T-helper 2 cell treated with Interferon-gamma antibody and Interleukin-4, amounts not matched to agents 100 ng/mL and 5 ng/mL, for 36 hours (primary cell): ENCODE results near the gene INO80D. TPM values are rescaled to one million over a fixed set of nuclear protein-coding genes. Genes with fewer than 3 reads are reported as not detected.
"Not testable (repeated sequence)": the region's sequence is repeated elsewhere in the genome, so short reads cannot be mapped to it uniquely, and the experiment has no call there.

Source experiments
- intact Hi-C: fragments of 100-400 bp; cut with micrococcal nuclease; formaldehyde crosslinking; loops from one replicate; pipeline ENCODE4 v1.15.1; 2023
- total RNA-seq: library from RNA; stranded (reverse); gene quantifications from 2 replicates; pipeline ENCODE4 v1.2.3, GENCODE V29; 2022

The INO80D gene
- total RNA-seq, 1 donor from 2014 or later: 29.5 TPM

DNA sequence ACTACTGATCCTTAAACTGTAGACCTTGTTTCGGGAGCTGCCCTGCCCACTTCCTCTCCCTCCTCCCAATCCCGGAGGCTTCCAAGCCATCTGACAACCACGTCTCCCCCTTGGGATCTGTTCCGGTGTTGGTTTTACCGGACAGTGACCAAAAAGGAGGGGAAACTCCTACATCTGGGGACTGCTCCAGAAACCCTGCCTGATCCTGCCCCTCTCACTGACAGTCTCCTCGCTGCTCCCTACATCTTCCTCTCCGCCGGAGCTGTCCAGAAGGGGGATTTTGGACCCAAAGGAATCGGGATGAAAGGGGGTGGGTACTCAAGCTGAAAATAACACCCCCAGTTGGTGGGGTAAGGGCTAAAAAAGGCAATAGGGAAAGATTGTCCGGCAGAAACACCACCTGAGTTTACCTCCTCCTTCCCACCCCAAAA, 1.5 kb downstream of the INO80D start:
- intact Hi-C loops: loop anchor here (10.0 kb wide), 3 partner anchors 190 to 1450 kb away; partner anchors contain the start of genes FASTKD2, MDH1B and ZDBF2

DNA sequence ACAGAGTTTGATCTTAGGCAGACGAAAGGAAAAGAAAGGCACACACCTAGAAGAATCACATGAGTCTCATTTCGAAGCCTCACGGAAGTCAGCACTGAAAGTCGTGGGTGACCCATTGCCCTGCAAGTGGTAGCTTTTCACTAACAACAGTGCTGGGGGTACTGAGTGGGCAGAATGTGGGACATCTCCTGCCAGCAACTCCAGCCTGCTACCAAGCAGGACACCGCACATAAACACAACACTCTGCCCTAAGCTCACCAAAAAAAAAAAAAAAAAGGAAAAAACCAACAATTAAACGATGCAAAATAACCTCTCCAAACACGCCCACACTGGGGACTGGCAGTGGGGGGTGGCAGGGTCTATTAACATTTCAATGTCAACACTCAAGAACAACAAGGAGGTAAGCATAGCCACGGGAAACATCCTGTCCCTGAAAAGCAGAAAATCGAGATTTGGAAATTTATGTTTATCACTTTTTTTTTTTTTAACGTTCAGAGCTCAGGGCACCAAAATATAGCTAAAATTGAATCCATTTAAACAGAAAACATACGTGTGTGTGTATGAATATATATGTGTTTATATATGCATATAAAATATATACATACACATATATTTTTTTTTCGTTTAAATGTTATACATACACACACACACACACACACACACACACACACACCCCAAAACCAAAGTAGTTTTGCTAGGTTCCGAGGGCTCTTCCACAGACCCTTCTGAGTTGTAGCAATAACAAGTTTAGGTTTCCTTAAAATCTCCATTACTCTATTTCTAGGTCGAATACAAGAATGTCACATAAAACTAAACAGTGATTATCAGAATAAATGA, 2.2 kb downstream of the INO80D start:
- intact Hi-C loops: loop anchor here (10.0 kb wide), 3 partner anchors 191 to 1451 kb away; partner anchors contain the start of genes FASTKD2, MDH1B and ZDBF2

DNA sequence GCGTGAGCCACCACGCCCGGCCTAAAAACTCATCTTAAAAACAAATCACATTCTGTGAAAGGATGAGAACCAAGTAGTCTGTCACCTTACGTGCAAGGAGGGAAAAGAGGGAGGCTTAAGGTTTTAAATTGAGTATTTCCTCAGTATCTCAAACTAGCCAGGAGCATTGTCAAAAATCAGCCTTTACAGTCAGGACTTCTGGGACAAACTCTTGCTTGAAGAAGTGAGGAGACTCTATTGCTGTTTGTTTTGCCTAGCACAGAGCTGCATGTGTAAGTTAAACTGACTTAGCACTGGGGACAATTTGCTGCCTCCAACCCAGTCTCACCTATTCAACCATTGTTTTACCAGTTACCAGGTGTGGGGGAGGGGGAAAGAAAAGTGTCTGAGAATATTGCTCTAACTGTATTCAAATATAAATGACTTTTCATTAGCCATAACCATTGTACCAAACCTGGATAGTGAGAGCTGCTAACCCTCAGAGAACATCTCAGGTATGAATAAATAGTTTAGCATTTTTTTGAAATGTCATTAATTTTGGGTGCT, 3.6 kb downstream of the INO80D start:
- intact Hi-C loops: loop anchor here (10.0 kb wide), 3 partner anchors 192 to 1452 kb away; partner anchors contain the start of genes FASTKD2, MDH1B and ZDBF2

DNA sequence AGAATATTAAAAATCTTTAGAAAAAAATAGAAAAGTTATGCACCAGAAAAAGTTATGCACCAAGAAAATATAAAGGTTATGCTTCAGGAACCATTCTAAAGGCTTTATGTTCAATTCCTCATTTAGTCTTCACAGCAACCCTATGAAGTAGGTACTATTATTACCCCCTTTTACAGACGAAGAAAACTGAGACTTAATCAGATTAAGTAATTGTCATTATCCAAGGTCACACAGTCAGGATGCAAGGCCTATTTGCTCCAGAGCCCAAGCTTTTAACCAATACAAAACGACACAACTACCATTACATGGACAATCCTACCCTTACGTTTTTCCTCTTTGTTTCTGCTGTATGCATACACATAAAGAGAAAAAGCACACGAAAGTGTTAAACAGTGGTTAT, 5.0 kb downstream of the INO80D start:
- intact Hi-C loops: loop anchor here (10.0 kb wide), 3 partner anchors 194 to 1454 kb away; partner anchors contain the start of genes FASTKD2, MDH1B and ZDBF2

DNA sequence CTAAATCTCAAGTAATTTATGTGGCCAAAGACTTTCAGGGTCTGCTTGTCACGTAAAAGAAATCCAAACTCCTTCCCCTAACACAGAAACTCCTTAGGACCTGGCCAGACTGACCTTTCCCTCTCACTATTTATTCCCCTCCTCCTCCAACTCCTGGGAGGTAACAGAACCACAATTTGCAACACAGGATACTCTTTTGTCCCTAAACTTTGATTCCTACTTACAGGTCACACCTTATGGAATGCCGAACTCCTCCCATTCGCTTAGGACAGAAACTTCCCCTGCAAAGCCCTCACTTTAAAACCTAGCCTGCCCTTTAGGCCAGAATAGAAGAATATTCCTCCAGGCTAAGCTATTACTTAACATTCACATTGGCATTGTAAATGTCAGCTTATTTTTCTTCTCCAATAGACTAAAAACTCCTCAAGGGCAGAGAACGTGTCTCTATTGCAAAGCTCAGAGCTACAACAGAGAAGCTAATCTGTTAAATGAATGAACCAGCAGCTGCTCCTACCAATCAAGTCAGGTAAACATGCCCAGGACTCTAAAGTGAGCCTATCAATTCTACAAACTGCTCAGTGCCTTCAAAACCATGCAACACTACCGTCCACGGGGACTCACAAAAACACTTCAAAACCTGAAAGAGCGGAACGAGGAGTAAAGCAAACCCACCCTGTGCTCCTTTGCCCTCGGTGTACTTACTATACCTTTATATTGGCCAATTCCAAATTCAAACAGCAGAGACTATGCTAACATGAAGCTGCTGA, 6.1 kb downstream of the INO80D start:
- intact Hi-C loops: loop anchor here (10.0 kb wide), 3 partner anchors 195 to 1455 kb away; partner anchors contain the start of genes FASTKD2, MDH1B and ZDBF2

DNA sequence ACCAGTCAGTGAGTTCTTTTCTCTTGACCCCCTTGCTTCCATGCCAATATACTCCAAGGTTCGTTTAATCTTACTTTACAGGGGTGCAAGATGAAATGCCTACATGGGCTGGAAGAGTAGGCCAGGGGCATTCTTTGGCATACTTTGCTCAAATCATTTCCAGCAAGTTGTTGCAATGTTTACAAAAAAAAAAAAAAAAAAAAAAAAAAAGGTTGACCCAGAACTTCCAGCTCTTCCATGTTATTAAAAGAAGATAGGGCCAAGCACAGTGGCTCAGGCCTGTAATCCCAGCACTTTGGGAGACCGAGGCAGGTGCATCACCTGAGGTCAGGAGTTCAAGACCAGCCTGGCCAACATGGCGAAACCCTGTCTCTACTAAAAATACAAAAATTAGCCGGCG, 8.1 kb downstream of the INO80D start:
- intact Hi-C loops: not testable (repeated sequence)

DNA sequence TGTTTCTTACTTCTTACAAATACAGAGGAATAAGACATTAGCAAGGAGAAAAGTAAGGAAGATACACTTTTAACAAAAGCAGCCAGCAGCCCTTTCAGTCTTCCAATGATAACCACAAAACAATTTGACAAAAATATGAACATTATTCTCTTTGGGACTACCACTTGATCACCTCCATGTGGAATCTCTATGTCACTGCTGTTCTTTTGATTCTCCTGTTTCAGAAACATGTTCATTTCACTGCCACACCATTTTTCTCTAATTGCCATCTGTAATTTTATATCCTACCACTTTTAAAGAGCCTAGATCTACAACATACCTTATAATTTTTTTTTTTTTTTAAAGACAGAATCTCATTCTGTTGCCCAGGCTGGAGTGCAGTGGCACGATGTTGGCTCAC, 10.9 kb downstream of the INO80D start:
- intact Hi-C loops: no loop called here

DNA sequence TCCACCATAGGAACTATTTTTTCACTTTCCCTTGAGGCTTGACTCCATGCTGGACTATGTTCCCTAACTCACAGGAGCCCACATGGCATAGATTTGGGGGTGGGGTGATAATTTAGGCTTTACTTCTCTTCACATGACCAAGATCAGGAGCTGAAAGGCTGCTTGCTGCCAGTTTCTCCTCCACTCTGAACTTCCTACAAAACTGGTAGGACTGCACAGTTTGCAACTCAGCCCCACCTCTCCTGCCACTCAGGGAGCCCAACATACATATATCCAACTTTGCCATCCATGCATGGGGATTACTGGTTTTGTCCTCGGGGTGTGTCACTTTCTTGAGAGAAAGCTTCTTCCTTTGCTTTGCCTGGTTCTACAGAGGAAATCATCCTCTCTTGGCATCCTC, 14.2 kb downstream of the INO80D start:
- intact Hi-C loops: no loop called here

DNA sequence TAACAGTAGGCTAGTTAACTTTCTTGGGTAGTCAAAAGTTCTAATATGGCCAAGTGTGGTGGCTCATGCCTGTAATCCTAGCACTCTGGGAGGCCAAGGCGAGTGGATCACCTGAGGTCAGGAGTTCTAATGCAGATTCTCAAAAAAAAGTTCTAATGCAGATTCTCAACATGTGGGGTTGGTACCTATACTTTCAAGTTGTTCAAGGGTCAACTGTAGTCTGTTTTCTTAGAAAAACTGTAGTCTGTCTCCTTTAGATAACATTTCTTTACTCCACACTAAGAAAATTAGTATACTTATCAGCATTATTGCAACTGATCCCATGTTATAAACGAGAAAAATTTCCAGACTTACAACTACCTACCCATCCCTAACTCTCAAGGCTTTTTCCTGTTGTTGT, 16.6 kb downstream of the INO80D start:
- intact Hi-C loops: no loop called here

DNA sequence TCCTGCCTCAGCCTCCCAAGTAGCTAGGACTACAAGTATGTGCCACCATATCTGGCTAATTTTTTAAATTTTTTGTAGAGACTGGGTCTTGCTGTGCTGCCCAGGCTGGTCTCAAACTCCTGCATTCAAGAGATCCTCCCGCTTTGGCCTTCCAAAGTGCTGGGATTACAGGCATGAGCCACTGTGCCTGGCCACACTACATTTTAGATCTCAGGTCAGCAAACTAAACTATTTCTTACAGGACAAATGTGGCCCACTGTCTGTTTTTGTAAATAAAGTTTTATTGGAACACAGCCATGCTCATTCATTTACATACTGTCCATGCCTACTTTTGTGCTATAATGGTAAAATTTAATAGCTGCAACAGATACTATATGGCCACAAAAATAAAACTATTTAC, 17.8 kb downstream of the INO80D start:
- intact Hi-C loops: no loop called here

DNA sequence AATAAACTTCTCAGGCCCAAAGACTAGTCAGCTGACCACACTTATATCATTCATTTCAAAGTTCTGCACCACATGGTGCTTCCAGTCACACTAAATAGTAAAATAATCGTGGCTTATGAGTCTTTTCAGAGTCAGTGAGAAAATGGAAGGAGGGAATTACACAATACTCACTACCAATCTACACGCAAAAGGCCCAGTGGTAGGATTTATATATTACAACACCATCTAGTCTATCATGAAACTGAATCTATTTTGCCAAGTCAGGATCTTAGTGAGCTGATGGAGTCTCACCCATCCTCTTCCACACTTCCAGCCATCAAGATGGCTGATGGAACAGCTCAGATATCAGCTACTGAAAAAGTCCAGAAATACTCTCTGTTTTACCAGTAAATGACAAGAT, 21.9 kb downstream of the INO80D start:
- intact Hi-C loops: no loop called here

DNA sequence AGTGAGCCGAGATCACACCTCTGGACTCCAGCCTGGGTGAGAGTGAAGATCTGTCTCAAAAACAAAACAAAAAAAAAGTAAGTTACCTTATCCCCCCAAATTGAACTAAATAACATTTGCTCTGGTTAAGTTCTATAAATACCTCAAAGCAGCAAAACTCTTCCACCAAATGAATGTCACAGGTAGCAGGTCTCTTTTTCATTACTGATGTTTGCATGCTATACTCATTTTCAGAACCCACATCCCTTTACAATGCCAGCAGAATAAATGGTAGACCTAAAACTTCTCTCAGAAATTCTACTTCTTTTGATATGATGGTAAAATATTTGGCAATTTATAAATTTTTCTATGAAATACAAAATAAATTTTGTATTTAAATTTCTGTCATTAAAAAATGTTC, 22.3 kb downstream of the INO80D start:
- intact Hi-C loops: no loop called here

DNA sequence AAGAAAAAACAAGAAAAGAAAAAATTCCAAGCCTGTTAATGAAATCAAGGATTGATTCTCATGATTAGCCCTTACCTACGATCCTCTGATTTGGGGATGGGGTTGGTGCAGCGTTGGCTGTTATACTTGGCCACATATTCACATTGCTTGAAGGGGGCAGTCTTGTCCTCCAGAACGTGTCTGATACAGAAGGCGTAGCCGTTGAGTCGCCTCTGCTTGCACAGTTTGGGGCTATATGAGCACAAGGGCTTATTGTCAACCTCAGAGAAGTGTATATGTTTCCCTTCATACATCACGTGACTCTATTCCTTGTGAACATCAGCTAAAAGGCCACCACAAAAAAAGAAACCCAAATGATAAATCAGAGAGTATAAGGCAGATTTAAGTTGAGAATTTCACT, 23.2 kb downstream of the INO80D start:
- intact Hi-C loops: no loop called here

DNA sequence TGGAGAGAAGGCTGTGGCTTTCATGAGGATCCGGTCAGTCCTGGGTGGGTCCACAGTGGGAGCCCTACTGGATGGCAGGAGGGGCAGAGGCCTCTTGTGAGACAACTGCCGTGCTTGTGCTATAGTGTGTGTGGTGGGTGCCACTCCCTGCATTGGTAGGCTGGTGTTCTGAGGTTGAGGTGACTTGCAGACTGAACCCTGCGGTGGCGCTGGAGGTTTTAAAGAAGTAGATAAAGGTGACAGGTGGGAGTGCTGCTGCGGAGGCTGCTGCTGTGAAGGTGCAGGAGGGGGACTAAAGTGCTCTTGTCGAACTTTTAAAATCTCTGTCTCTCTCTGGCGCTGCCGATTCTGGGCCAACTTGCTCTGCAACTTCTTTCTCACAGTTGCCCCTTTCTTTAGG, 29.7 kb downstream of the INO80D start:
- intact Hi-C loops: no loop called here

DNA sequence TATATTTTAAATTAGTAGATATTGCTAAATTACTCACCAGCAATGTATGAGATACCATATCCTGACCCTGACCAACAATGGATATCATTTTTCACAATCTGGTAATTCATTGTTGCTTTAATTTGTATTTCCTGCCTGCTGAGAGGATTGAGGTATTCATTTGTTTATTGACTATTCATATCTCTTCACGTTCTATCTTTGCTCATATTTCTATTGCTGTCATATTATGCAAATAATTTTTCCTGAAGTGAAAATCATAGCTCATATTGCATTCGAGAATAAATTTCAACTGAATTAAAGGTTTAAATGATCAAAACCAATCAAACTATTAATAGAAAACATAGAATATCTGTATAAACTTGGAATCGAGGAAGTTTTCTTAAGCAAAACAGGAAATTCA, 31.0 kb downstream of the INO80D start:
- intact Hi-C loops: no loop called here

DNA sequence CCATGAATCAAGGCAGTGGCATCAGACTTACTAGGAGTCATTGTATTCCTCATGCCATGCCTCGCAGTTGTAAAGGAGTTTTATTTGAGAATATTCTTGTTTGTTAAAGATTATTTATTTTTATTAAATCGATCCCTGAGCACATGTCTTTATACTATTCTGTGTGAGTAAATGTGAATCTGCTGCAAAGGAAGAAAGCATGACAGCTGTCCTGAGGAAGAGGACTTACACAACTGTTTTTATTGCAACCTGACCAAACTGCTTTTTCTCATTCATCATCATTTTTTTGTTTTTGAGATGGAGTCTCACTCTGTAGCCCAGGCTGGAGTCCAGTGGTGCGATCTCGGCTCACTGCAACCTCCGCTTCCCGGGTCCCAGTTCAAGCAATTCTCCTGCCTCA, 34.1 kb downstream of the INO80D start:
- intact Hi-C loops: no loop called here

DNA sequence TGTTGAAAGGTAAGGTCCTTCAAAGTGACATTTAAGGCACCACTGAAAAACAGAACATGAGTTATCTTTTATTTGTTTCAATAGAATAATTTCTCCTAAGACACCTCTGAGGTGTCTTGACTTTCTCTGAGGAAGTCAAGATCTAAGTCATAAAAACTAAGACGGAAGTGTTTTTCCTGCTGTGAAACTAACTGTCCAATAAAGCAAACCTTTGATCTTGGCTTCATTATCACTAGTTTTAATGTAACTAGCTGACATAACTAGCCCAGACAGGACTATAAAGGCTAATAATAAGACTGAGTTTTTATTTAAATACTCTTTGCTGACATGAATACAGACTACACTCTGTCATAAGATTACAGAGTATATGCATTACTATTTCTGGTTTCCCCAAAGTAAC, 36.6 kb downstream of the INO80D start:
- intact Hi-C loops: no loop called here

DNA sequence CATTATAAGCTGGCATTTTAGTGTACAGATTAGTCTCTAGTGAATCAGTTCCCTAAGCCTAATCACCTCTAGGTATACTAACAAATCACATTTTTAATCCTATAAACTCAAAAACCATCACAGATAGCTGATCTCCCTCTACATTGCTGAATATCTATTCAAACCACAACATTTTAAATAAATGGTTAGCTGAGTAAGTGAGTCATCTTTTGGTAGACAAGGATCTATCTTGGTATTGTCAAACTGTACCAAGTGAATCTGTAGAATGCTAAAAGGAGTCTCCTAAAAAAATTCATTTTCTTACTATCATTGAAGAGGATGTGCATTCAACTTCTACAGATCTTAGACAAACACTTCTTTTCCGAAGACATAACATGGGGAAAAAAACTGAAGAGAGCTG, 40.7 kb downstream of the INO80D start:
- intact Hi-C loops: no loop called here

DNA sequence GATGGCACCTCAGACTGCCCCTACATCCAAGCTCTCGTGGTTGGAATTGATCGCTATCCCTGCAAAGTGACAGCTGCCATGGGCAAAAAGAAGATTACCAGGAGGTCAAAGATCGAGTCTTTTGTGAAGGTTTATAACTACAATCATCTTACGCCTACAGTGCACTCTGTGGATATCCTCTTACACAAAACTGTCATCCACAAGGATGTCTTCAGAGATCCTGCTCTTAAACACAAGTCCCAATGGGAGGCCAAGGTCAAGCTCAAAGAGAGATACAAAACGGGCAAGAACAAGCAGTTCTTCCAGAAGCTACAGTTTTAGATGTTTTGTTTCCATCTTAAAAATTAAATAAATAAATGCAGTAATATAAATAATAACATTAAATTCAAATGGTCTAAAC, 45.4 kb downstream of the INO80D start:
- intact Hi-C loops: no loop called here

DNA sequence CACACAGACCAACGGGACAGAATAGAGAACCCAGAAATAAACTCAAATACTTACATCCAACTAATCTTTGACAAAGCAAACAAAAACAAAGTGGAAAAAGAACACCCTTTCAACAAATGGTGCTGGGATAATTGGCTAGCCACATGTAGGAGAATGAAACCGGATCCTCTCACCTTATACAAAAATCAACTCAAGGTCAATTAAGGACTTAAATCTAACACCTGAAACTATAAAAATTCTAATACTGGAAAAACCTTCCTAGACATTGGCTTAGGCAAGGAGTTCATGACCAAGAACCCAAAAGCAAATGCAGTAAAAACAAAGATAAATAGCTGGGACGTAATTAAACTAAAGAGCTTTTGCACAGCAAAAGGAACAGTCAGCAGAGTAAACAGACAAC, 50.6 kb downstream of the INO80D start:
- intact Hi-C loops: not testable (repeated sequence)

DNA sequence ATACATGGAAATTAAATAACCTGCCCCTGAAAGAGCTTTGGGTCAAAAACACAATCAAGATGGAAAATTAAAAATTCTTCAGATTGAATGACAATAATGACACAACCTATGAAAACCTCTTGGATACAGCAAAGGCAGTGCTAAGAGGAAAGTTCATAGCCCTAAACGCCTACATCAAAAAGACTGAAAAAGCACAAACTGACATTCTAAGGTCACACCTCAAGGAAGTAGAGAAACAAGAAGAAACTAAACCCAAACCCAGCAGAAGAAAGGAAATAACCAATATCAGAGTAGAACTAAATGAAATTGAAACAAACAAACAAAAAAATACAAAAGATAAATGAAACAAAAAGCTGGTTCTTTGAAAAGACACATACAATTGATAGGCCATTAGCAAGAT, 52.5 kb downstream of the INO80D start:
- intact Hi-C loops: not testable (repeated sequence)
